HepG2 (cell line): ENCODE data around the gene RUVBL2. TPM values are rescaled to one million over a fixed set of nuclear protein-coding genes. Genes with fewer than 3 reads are reported as not detected.
A peak's percentile ranks its signal among the peaks of the same experiment; 100 is the strongest.

Experiments used
- CC2D1A ChIP-seq: sonication (generic); formaldehyde crosslinking; IDR thresholded peaks from 2 replicates; pipeline ENCODE4 v1.8.1; 2023; ENCODE audit warnings: mild to moderate bottlenecking, missing genetic modification reagents
- FOXA1 ChIP-seq, 2 experiments: fragments of 450-650 bp in 1 of 2; sonication (generic) in 1 of 2; formaldehyde crosslinking in 1 of 2; IDR thresholded peaks; 2 replicates each; pipeline versions ENCODE4 v1.4.0 to v1.6.1; 2016 to 2020; ENCODE audit warnings: missing genetic modification reagents in 1 of 2
- FOXK2 ChIP-seq: fragments of 450-650 bp; IDR thresholded peaks from 2 replicates; pipeline ENCODE4 v1.6.1; 2016
- HDAC2 ChIP-seq: sonication (generic); formaldehyde crosslinking; IDR thresholded peaks from 2 replicates; pipeline ENCODE4 v1.4.0; 2020; ENCODE audit warnings: missing genetic modification reagents
- HNRNPK ChIP-seq: fragments of 200-400 bp; formaldehyde crosslinking; IDR thresholded peaks from 2 replicates; pipeline ENCODE4 v1.6.1; 2018; ENCODE audit warnings: low read length, low read depth, moderate library complexity, mild to moderate bottlenecking; ENCODE audit not compliant: poor library complexity, severe bottlenecking
- MBD4 ChIP-seq: IDR thresholded peaks from 2 replicates; pipeline ENCODE4 v1.6.1; 2012; ENCODE audit warnings: low read length, inconsistent platforms, borderline replicate concordance
- PCBP2 ChIP-seq: fragments of 200-400 bp; formaldehyde crosslinking; optimal IDR thresholded peaks from 2 replicates; pipeline ENCODE3; 2018; ENCODE audit warnings: low read length, low read depth; ENCODE audit not compliant: poor library complexity, severe bottlenecking
- SRSF1 ChIP-seq: fragments of 200-400 bp; formaldehyde crosslinking; optimal IDR thresholded peaks from 2 replicates; pipeline ENCODE3; 2017; ENCODE audit warnings: mild to moderate bottlenecking, low read depth, low read length, moderate library complexity
- TAF15 ChIP-seq: fragments of 200-400 bp; formaldehyde crosslinking; IDR thresholded peaks from one replicate; pipeline ENCODE4 v1.6.1; 2018; ENCODE audit warnings: mild to moderate bottlenecking, low read depth, low read length; ENCODE audit not compliant: poor library complexity, severe bottlenecking
- ZNF343 ChIP-seq: sonication (generic); formaldehyde crosslinking; IDR thresholded peaks from 2 replicates; pipeline ENCODE4 v1.4.0; 2020; ENCODE audit warnings: mild to moderate bottlenecking, missing genetic modification reagents
- polyA plus RNA-seq, 8 experiments: library from polyadenylated mRNA; depleted of rRNA in 3 of 8; stranded (reverse) in 7 of 8; unstranded in 1 of 8; fragments of >200 nt; fragmentation: Illumina TruSeq in 4 of 8; extraction: Trizol in 4 of 8; gene quantifications; 2 replicates each; pipeline versions ENCODE4 v1.2.1 to v1.2.3, GENCODE V29; 2011 to 2016; ENCODE audit warnings: low read depth in 4 of 8, missing spikeins in 1 of 8, mixed read lengths in 1 of 8; ENCODE audit not compliant: insufficient read depth in 1 of 8
- total RNA-seq, 5 experiments: library from RNA; depleted of rRNA; stranded (reverse); fragments of >200 nt; fragmentation: Illumina TruSeq; extraction: Trizol; gene quantifications; 2 replicates each; pipeline ENCODE4 v1.2.3, GENCODE V29; 2016; ENCODE audit warnings: low read depth in 1 of 5
- TF ChIP-seq, protein P1 (sequence below): sonication (generic); formaldehyde crosslinking; IDR thresholded peaks from 2 replicates; pipeline ENCODE4 v1.5.1; 2020; ENCODE audit warnings: missing genetic modification reagents, mild to moderate bottlenecking, borderline replicate concordance
- TF ChIP-seq, protein P2 (sequence below): sonication (generic); formaldehyde crosslinking; IDR thresholded peaks from 2 replicates; pipeline ENCODE4 v1.9.0; 2022; ENCODE audit warnings: missing genetic modification reagents, mild to moderate bottlenecking, borderline replicate concordance
- TF ChIP-seq, protein P3 (sequence below), 2 experiments: IDR thresholded peaks; 2 replicates each; pipeline ENCODE4 v1.6.1; 2011 to 2012; ENCODE audit warnings: low read length in 2 of 2, borderline replicate concordance in 1 of 2, low read depth in 1 of 2, mild to moderate bottlenecking in 1 of 2, moderate library complexity in 1 of 2
- TF ChIP-seq, protein P4 (sequence below): sonication (generic); formaldehyde crosslinking; IDR thresholded peaks from 2 replicates; pipeline ENCODE4 v1.4.0; 2020; ENCODE audit warnings: missing genetic modification reagents, borderline replicate concordance
- TF ChIP-seq, protein P5 (sequence below): sonication (generic); formaldehyde crosslinking; IDR thresholded peaks from 2 replicates; pipeline ENCODE4 v1.8.0; 2022; ENCODE audit warnings: low read depth, missing genetic modification reagents

Gene RUVBL2
- total and polyA plus RNA-seq, 2 of the 13 experiments (the other 11 are each of a cell fraction or from before 2014, with no cell fraction given), result 120 to 122 TPM

DNA sequence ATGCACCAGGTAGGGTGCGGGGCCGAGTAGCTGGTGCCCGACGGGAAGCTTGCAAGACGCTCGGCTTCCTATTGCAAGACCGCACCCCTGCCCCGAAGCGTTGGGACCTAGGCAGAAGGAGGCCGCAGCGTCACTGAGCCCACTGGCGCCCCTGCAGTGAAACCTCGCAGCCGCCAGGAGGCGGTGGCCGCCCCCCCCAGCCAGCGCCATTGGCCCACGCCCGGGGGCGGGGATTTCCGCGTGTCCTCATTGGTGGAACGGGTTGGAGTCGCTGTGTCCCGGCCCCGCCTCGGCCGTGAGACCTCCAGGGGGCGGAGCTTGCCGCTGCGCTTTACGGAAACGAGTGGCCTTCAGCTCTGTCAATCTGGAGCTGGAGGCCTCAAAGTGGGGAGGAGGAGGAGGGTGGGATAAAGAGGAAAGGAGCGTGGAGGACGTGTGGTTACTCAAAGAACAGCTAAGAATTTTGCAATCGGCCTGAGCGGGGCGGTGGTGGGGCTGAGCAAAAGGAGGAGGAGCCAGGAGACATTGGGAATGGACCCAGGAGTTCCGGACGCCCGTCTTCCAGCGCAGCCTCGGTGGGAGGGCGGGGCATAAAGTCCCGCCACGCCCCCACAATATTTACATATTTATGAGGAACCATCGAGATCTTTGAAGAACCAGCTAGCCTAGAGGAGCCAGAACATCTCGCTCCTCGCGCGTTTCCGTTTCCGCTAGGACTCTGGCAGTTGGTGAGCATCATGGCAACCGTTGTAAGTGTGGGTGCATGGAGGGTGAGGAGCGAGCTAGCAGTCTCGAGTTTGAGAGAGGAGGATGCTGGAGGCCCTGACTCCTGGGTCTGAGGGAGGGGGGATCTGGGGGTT is at the start of gene RUVBL2, which contains the start of gene GYS1 (continued):
- TF ChIP-seq, protein P1, sequence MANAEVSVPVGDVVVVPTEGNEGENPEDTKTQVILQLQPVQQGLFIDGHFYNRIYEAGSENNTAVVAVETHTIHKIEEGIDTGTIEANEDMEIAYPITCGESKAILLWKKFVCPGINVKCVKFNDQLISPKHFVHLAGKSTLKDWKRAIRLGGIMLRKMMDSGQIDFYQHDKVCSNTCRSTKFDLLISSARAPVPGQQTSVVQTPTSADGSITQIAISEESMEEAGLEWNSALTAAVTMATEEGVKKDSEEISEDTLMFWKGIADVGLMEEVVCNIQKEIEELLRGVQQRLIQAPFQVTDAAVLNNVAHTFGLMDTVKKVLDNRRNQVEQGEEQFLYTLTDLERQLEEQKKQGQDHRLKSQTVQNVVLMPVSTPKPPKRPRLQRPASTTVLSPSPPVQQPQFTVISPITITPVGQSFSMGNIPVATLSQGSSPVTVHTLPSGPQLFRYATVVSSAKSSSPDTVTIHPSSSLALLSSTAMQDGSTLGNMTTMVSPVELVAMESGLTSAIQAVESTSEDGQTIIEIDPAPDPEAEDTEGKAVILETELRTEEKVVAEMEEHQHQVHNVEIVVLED (CRISPR knock-in tag), result peak; percentile 70
- TF ChIP-seq HDAC2, result no peak
- TF ChIP-seq CC2D1A (CRISPR knock-in tag), result no peak
- no peak for TF ChIP-seq FOXA1 (IDR thresholded peaks at IDR 0.05)
- no peak for TF ChIP-seq FOXA1 (CRISPR knock-in tag; IDR thresholded peaks at IDR 0.05)
- TF ChIP-seq MBD4, result no peak
- peak; percentile 27 for TF ChIP-seq SRSF1
- TF ChIP-seq, protein P2, sequence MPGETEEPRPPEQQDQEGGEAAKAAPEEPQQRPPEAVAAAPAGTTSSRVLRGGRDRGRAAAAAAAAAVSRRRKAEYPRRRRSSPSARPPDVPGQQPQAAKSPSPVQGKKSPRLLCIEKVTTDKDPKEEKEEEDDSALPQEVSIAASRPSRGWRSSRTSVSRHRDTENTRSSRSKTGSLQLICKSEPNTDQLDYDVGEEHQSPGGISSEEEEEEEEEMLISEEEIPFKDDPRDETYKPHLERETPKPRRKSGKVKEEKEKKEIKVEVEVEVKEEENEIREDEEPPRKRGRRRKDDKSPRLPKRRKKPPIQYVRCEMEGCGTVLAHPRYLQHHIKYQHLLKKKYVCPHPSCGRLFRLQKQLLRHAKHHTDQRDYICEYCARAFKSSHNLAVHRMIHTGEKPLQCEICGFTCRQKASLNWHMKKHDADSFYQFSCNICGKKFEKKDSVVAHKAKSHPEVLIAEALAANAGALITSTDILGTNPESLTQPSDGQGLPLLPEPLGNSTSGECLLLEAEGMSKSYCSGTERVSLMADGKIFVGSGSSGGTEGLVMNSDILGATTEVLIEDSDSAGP (CRISPR knock-in tag), result peak; percentile 47
- TF ChIP-seq TAF15, result peak; percentile 74
- TF ChIP-seq PCBP2, result no peak
- peak; percentile 47; the same call in 1 of the 2 replicates for TF ChIP-seq FOXK2
- TF ChIP-seq, protein P3, sequence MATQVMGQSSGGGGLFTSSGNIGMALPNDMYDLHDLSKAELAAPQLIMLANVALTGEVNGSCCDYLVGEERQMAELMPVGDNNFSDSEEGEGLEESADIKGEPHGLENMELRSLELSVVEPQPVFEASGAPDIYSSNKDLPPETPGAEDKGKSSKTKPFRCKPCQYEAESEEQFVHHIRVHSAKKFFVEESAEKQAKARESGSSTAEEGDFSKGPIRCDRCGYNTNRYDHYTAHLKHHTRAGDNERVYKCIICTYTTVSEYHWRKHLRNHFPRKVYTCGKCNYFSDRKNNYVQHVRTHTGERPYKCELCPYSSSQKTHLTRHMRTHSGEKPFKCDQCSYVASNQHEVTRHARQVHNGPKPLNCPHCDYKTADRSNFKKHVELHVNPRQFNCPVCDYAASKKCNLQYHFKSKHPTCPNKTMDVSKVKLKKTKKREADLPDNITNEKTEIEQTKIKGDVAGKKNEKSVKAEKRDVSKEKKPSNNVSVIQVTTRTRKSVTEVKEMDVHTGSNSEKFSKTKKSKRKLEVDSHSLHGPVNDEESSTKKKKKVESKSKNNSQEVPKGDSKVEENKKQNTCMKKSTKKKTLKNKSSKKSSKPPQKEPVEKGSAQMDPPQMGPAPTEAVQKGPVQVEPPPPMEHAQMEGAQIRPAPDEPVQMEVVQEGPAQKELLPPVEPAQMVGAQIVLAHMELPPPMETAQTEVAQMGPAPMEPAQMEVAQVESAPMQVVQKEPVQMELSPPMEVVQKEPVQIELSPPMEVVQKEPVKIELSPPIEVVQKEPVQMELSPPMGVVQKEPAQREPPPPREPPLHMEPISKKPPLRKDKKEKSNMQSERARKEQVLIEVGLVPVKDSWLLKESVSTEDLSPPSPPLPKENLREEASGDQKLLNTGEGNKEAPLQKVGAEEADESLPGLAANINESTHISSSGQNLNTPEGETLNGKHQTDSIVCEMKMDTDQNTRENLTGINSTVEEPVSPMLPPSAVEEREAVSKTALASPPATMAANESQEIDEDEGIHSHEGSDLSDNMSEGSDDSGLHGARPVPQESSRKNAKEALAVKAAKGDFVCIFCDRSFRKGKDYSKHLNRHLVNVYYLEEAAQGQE (IDR thresholded peaks at IDR 0.05; ENCODE audit: borderline replicate concordance in 1 of 2, low read depth in 1 of 2, low read length in 2 of 2), result peak in 1 of 2 experiments; percentile 8; a peak in 1 of 4 replicates
- TF ChIP-seq, protein P4, sequence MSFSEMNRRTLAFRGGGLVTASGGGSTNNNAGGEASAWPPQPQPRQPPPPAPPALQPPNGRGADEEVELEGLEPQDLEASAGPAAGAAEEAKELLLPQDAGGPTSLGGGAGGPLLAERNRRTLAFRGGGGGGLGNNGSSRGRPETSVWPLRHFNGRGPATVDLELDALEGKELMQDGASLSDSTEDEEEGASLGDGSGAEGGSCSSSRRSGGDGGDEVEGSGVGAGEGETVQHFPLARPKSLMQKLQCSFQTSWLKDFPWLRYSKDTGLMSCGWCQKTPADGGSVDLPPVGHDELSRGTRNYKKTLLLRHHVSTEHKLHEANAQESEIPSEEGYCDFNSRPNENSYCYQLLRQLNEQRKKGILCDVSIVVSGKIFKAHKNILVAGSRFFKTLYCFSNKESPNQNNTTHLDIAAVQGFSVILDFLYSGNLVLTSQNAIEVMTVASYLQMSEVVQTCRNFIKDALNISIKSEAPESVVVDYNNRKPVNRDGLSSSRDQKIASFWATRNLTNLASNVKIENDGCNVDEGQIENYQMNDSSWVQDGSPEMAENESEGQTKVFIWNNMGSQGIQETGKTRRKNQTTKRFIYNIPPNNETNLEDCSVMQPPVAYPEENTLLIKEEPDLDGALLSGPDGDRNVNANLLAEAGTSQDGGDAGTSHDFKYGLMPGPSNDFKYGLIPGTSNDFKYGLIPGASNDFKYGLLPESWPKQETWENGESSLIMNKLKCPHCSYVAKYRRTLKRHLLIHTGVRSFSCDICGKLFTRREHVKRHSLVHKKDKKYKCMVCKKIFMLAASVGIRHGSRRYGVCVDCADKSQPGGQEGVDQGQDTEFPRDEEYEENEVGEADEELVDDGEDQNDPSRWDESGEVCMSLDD (CRISPR knock-in tag), result no peak
- TF ChIP-seq, protein P5, sequence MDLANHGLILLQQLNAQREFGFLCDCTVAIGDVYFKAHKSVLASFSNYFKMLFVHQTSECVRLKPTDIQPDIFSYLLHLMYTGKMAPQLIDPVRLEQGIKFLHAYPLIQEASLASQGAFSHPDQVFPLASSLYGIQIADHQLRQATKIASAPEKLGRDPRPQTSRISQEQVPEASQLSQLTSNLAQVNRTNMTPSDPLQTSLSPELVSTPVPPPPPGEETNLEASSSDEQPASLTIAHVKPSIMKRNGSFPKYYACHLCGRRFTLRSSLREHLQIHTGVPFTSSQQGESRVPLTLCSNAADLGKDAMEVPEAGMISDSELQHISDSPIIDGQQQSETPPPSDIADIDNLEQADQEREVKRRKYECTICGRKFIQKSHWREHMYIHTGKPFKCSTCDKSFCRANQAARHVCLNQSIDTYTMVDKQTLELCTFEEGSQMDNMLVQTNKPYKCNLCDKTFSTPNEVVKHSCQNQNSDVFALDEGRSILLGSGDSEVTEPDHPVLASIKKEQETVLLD, result no peak
- TF ChIP-seq HNRNPK, result no peak
- TF ChIP-seq ZNF343 (CRISPR knock-in tag), result no peak
